VCaP (cell line): ENCODE data around the gene UBAC2.

Experiments
- H3K27ac ChIP-seq: fragments of 450-650 bp; 2 replicates; pipeline ENCODE4 v1.5.1; 2017
- TF ChIP-seq, protein P1 (sequence below): fragments of 450-650 bp; conservative IDR thresholded peaks from 2 replicates; pipeline ENCODE4 v1.5.1; 2017; ENCODE audit warnings: mild to moderate bottlenecking, moderate library complexity

The UBAC2 gene

DNA sequence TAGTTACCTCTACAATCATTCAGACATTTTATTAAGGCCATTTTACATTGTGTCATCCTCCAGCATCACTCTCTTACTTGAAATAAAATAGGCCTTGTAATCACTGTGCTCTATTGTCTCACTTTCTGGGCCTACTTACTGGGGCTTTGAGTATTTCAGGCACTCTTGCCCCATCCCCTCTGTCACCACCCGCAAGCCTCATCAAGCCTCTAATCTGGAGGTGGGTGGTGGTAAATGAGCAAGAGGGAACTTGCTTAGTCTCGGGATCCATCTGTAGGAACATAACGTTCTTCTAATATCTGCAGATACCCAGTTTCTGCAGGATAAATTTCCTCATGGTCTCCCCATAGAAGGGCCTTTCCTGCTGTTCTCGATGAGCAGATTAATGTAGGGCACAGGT is 77.0 kb downstream of the UBAC2 start:
- no peak overlapping the region for H3K27ac ChIP-seq
- TF ChIP-seq, protein P1, sequence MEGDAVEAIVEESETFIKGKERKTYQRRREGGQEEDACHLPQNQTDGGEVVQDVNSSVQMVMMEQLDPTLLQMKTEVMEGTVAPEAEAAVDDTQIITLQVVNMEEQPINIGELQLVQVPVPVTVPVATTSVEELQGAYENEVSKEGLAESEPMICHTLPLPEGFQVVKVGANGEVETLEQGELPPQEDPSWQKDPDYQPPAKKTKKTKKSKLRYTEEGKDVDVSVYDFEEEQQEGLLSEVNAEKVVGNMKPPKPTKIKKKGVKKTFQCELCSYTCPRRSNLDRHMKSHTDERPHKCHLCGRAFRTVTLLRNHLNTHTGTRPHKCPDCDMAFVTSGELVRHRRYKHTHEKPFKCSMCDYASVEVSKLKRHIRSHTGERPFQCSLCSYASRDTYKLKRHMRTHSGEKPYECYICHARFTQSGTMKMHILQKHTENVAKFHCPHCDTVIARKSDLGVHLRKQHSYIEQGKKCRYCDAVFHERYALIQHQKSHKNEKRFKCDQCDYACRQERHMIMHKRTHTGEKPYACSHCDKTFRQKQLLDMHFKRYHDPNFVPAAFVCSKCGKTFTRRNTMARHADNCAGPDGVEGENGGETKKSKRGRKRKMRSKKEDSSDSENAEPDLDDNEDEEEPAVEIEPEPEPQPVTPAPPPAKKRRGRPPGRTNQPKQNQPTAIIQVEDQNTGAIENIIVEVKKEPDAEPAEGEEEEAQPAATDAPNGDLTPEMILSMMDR, result no peak

- no peak overlapping the region for H3K27ac ChIP-seq
These were observed 77.5 kb downstream of the UBAC2 start for GRCh38 chr13:99278200-99278599.

DNA sequence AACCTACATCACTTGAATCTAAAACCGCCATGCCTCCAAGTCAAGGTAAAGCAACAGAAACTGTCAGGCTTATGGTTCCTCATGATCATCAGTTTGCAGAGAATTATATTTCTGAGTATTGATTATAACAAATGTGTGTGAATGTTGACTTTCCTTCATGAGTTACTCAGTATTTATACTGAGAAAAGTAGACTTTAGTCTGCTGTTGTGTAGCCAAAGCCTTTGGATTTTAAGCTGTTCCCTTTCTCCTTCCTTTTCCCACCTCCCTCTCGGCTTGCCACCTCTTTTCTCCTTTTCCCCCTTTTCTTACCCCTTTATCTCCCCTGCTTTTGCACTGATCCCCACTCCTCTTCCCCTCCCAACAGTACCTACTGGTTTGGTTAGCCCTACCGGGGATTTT is 78.2 kb downstream of the UBAC2 start:
- H3K27ac ChIP-seq, result no peak overlapping the region
- TF ChIP-seq, protein P1, result no peak

More at GRCh38 chr13:99278200-99278599, 77.5 kb downstream of the UBAC2 start:
- TF ChIP-seq, protein P1, result no peak

- TF ChIP-seq, protein P1, result no peak
- H3K27ac ChIP-seq, result no peak overlapping the region
These were observed 79.0 kb downstream of the UBAC2 start for GRCh38 chr13:99279637-99280036.

- TF ChIP-seq, protein P1, result no peak
- H3K27ac ChIP-seq, result no peak overlapping the region
These were observed 79.5 kb downstream of the UBAC2 start for GRCh38 chr13:99280166-99280565.

DNA sequence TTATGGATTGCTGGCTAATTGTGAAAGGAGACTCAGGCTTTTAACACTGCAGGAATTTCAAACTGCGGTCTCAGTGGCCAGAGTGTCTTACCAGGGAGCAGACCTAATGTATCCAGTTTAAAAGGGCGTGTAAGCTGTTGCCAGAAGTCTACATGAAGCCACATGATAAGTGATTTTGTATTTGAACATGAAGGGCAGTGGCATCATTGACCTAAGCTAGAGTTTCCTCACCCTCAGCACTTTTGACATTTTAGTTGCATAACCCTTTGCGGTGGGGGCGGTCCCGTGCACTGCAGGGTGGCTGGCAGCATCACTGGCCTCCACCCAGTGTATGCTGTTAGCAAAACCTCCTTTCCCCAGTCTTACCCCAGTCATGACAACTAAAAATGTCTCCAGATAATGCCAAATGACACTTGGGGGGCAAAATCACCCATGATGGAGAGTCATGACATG is 81.2 kb downstream of the UBAC2 start:
- no peak overlapping the region; the same call in 1 of the 2 replicates for H3K27ac ChIP-seq

DNA sequence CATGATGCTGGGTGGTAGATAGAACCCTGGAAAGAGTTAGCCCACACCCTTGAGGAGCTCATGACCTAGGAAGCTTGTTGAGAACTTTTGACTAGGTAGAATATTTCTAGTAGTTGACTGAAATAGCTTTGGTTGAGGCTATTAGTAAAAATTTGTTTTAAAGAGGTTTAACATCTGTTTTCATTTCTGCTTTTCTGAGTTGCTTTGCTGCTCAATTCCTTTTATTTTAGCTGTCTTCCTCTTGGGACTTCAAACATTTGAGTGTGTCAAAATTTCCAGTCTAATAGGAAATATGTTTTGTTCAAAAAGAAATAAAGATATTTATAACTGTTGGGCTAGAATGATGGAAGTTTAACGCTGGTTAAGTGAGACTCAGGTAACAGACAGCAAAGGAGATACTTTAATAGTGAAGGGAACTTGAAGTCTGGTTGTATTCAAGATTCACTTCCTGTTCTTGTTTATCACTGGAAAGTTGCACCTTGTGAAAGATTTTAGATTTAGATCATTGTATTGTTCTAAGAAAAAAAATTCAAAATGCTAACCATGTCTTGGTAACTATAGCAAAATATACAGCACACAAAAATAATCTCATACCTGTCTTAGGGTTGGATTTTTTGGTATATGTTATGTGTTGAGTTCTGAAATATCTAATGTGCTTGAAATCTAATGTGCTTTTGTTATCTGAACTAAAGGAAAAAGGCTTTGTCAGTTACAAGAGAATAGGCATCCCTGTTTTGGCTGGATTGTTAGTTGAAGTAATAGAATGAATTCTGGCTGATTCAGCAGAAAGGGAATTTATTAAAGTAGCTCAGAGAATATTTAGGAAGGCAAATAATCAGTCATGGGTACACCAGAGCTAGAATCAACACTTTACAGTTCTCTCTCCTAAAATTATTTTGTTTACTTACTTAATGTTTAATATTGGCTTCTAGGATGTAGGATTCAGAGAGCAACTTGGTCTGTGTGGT is 81.9 kb downstream of the UBAC2 start:
- TF ChIP-seq, protein P1, result no peak
- peak overlapping the region; percentile 24; the same call in 1 of the 2 replicates for H3K27ac ChIP-seq

More for the DNA sequence above, 81.2 kb downstream of the UBAC2 start:
- TF ChIP-seq, protein P1, result no peak
